Upper lobe of left lung (tissue), 6 donors: ENCODE data around the gene TXNRD2. TPM values are rescaled to one million over a fixed set of nuclear protein-coding genes. Genes with fewer than 3 reads are reported as not detected.

Source experiments
- ATAC-seq, 2 donors: fragments of 200-7000 bp; cut with Tn5 transposase; one replicate each; pipeline ENCODE4 v1.9.1; 2022; ENCODE audit warnings: mild to moderate bottlenecking in 2 of 2, moderate library complexity in 2 of 2; ENCODE audit not compliant: low FRiP score in 2 of 2
- DNase-seq, 2 donors: peaks; one replicate each; pipeline ENCODE4 v3.0.0-alpha.2; 2019 to 2020
- H3K27ac ChIP-seq, 4 donors: fragments of 200-600 bp; sonication (generic); one replicate each; pipeline ENCODE4 v1.5.1; 2016 to 2019
- H3K27me3 ChIP-seq, 4 donors: fragments of 200-600 bp; sonication (generic); one replicate each; pipeline ENCODE4 v1.5.1; 2017 to 2019
- H3K36me3 ChIP-seq, 4 donors: fragments of 200-600 bp; sonication (generic); one replicate each; pipeline ENCODE4 v1.5.1; 2016 to 2019
- H3K4me1 ChIP-seq, 4 donors: fragments of 200-600 bp; sonication (generic); one replicate each; pipeline ENCODE4 v1.5.1; 2018 to 2019
- H3K4me3 ChIP-seq, 4 donors: fragments of 200-600 bp; sonication (generic); one replicate each; pipeline ENCODE4 v1.5.1; 2017 to 2019; ENCODE audit warnings: mild to moderate bottlenecking in 2 of 4, moderate library complexity in 1 of 4
- H3K9me3 ChIP-seq, 4 donors: fragments of 200-600 bp; sonication (generic); one replicate each; pipeline ENCODE4 v1.5.1; 2018 to 2019
- CTCF ChIP-seq, 6 experiments: fragments of 450-650 bp in 4 of 6; fragments of 200-600 bp in 2 of 6; sonication (generic) in 2 of 6; IDR thresholded peaks; one replicate each; pipeline ENCODE4 v1.5.1; 2016 to 2019; ENCODE audit warnings: antibody characterized with exemption in 6 of 6
- EP300 ChIP-seq, 4 donors: sonication (generic); formaldehyde crosslinking; IDR thresholded peaks; one replicate each; pipeline ENCODE4 v1.5.1; 2017; ENCODE audit warnings: antibody characterized with exemption in 4 of 4, control low read depth in 2 of 4
- POLR2A ChIP-seq, 4 donors: fragments of 450-650 bp; IDR thresholded peaks; one replicate each; pipeline ENCODE4 v1.5.1; 2016 to 2017; ENCODE audit warnings: antibody characterized with exemption in 4 of 4, mild to moderate bottlenecking in 2 of 4
- POLR2AphosphoS5 ChIP-seq, 2 donors: sonication (generic); formaldehyde crosslinking; IDR thresholded peaks; one replicate each; pipeline ENCODE4 v1.5.1; 2017; ENCODE audit warnings: antibody characterized with exemption in 2 of 2
- WGBS, 2 donors: methylation state at CpG; one replicate each; pipeline ENCODE4 v1.1.5; 2017 to 2018; 5-methylcytosine and 5-hydroxymethylcytosine counted together
- total RNA-seq, 6 donors: library from RNA; depleted of rRNA in 4 of 6; stranded (reverse); fragments of >200 nt in 4 of 6; gene quantifications; one replicate each; pipeline versions ENCODE4 v1.1.0 to v1.2.1, GENCODE V29; 2016 to 2021
- donor health status: DM: no; HTN: no; CAD: no; lungs with moderate emphysema.
- donor health status: DM: no; HTN: yes; CAD: no; lungs with severe emphysema.

The TXNRD2 gene
- total RNA-seq, 6 donors from 2014 or later = 29.6 to 78.6 (median 49.3) TPM

- peaks cover 3 to 42% (median 21%) of the 10 kb centered on the region in 4 donors for H3K36me3 ChIP-seq
- H3K27ac ChIP-seq = no peak overlapping the region
- ATAC-seq (no peak), DNase-seq (no peak)
- no peak overlapping the region for H3K4me3 ChIP-seq
- no peaks in the 10 kb centered on the region for H3K9me3 ChIP-seq
- TF ChIP-seq CTCF (IDR thresholded peaks at IDR 0.05) (no peak), EP300 (IDR thresholded peaks at IDR 0.05) (no peak), POLR2AphosphoS5 (IDR thresholded peaks at IDR 0.05) (no peak), POLR2A (IDR thresholded peaks at IDR 0.05) (no peak)
- no peaks in the 10 kb centered on the region for H3K4me1 ChIP-seq
- 92 to 93% methylated on average over 16 to 22 of the region's 22 CpGs for WGBS, 2 donors
- no peaks in the 10 kb centered on the region for H3K27me3 ChIP-seq
Measured at GRCh38 chr22:19905347-19906276, 36.0 kb downstream of the TXNRD2 start.

GRCh38 chr22:19904935-19905334, 36.7 kb downstream of the TXNRD2 start:
- TF ChIP-seq POLR2A (IDR thresholded peaks at IDR 0.05) = no peak
- TF ChIP-seq POLR2AphosphoS5 (IDR thresholded peaks at IDR 0.05) = no peak
- no peak for TF ChIP-seq EP300 (IDR thresholded peaks at IDR 0.05)
- TF ChIP-seq CTCF (IDR thresholded peaks at IDR 0.05) = no peak
- DNase-seq (no peak), ATAC-seq (no peak)
- 87 to 88% methylated on average over 7 of the region's 7 CpGs for WGBS, 2 donors
- Histone ChIP-seq H3K36me3 (peaks cover 3 to 42% (median 21%) of the 10 kb centered on the region in 4 donors), H3K27ac (no peak overlapping the region), H3K4me1 (no peaks in the 10 kb centered on the region), H3K4me3 (no peak overlapping the region), H3K27me3 (no peaks in the 10 kb centered on the region), H3K9me3 (no peaks in the 10 kb centered on the region)

- Histone ChIP-seq H3K27me3 (no peaks in the 10 kb centered on the region), H3K27ac (no peak overlapping the region), H3K9me3 (no peaks in the 10 kb centered on the region), H3K36me3 (peaks cover 3 to 42% (median 21%) of the 10 kb centered on the region in 4 donors), H3K4me1 (no peaks in the 10 kb centered on the region), H3K4me3 (no peak overlapping the region)
- 82 to 85% methylated on average over 6 to 16 of the region's 16 CpGs for WGBS, 2 donors
- ATAC-seq (peak in 1 of 2 donors; percentile 17), DNase-seq (no peak)
- TF ChIP-seq POLR2AphosphoS5 (IDR thresholded peaks at IDR 0.05) = no peak
- no peak for TF ChIP-seq POLR2A (IDR thresholded peaks at IDR 0.05)
- no peak for TF ChIP-seq CTCF (IDR thresholded peaks at IDR 0.05)
- no peak for TF ChIP-seq EP300 (IDR thresholded peaks at IDR 0.05)
Measured at GRCh38 chr22:19904174-19904856, 37.3 kb downstream of the TXNRD2 start.

- no peaks in the 10 kb centered on the region for H3K4me1 ChIP-seq
- no peak for DNase-seq
- H3K36me3 ChIP-seq = peaks cover 3 to 46% (median 24%) of the 10 kb centered on the region in 4 donors
- 82 to 89% methylated on average over 6 to 12 of the region's 12 CpGs for WGBS, 2 donors
- no peak for TF ChIP-seq POLR2A (IDR thresholded peaks at IDR 0.05)
- no peak for TF ChIP-seq EP300 (IDR thresholded peaks at IDR 0.05)
- TF ChIP-seq POLR2AphosphoS5 (IDR thresholded peaks at IDR 0.05) = no peak
- no peak for TF ChIP-seq CTCF (IDR thresholded peaks at IDR 0.05)
- no peaks in the 10 kb centered on the region for H3K9me3 ChIP-seq
- ATAC-seq = peak; percentile 6 to 8
- no peaks in the 10 kb centered on the region for H3K27me3 ChIP-seq
- H3K27ac ChIP-seq = no peak overlapping the region
- H3K4me3 ChIP-seq = no peak overlapping the region
Measured at GRCh38 chr22:19903513-19903912, 38.1 kb downstream of the TXNRD2 start.
